GM18951 (cell line): ENCODE results near the gene GOLGA6B.
"Not testable (repeated sequence)": the region's sequence is repeated elsewhere in the genome, so short reads cannot be mapped to it uniquely, and the experiment has no call there.

Experiments used
- POLR2A ChIP-seq: IDR thresholded peaks from 4 replicates; pipeline ENCODE4 v1.6.1; 2011; ENCODE audit warnings: mild to moderate bottlenecking; ENCODE audit not compliant: insufficient read length, insufficient read depth; ENCODE audit errors: extremely low read depth
- in situ Hi-C: fragments of 300-500 bp; cut with MboI; formaldehyde crosslinking; loops from one replicate; pipeline ENCODE4 v1.12.0; 2022; ENCODE audit warnings: low sequenced_read_pairs, mixed read lengths, inconsistent platforms; ENCODE audit not compliant: unreplicated experiment

GOLGA6B gene

DNA sequence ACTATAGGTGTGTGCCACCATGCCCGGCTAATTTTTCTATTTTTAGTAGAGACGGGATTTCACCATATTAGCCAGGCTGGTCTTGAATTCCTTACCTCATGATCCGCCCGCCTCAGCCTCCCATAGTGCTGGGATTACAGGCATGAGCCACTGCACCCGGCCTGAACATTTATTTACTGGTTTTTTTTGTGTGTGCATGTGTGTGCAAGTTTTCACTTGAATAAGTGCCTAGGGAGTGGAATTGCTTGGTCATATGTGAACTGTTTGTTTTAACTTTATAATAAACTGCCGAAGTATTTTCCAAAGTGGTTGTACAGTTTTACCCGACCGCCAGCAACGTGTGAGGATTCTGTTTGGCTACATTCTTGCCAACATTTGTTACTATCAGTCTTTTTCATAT, 45.6 kb downstream of the GOLGA6B start:
- in situ Hi-C loops = no loop called here
- no peak for TF ChIP-seq POLR2A

DNA sequence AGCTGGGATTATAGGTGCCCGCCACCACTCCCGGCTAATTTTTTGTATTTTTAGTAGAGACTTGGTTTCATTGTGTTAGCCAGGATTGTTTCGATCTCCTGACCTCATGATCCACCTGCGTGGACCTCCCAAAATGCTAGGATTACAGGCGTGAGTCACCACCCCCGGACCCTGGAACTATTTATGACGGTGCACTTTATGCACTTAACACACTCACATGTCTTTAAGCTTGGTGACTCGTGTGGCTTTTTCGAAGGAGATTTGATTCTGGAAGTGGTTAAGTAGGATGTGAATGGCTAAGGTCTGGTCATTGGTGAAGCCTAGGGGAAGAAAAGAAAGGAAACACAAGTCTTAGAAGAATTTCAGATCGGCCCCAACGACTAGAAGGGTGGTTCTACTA, 51.8 kb downstream of the GOLGA6B start:
- TF ChIP-seq POLR2A = no peak
- in situ Hi-C loops = no loop called here

DNA sequence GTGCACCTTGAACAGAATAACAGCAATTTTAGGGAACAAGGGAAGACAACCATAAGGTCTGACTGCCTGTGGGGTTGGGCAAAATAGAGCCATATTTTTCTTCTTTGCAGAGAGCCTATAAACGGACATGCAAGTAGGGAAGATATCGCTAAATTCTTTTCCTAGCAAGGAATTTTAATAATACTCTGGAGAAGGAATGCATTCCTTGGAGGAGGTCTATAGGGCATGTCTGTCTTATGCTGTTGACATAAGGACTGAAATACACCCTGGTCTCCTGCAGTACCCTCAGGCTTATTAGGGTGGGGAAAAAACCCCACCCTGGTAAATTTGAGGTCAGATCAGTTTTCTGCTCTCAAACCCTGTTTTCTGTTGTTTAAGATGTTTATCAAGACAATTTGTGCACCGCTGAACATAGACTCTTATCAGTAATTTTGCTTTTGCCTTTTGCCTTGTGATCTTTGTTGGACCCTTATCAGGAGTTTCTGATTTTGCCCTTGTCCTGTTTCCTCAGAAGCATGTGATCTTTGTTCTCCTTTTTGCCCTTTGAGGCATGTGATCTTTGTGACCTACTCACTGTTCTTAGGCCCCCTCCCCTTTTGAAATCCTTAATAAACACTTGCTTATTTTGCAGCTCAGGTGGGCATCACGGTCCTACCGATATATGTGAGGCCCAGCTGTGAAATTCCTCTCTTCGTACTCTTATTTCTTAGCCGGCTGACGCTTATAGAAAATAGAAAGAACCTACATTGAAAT, 54.2 kb downstream of the GOLGA6B start:
- in situ Hi-C loops = not testable (repeated sequence)
